ENCODE data around the gene SENP3.
A peak's percentile ranks its signal among the peaks of the same experiment; 100 is the strongest.

The SENP3 gene

DNA sequence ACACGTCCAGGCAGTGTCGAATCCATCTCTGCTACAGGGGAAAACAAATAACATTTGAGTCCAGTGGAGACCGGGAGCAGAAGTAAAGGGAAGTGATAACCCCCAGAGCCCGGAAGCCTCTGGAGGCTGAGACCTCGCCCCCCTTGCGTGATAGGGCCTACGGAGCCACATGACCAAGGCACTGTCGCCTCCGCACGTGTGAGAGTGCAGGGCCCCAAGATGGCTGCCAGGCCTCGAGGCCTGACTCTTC lies 10.5 kb downstream of the SENP3 start:
- FAIRE-seq, result peak; percentile 100
- no peak for DNase-seq (ENCODE audit: insufficient read length)
- TF ChIP-seq TAF1 (IDR thresholded peaks at IDR 0.05; ENCODE audit: borderline replicate concordance, low read depth, low read length) (peak; percentile 86), POLR2AphosphoS5 (IDR thresholded peaks at IDR 0.05; ENCODE audit: low read depth, low read length) (peak; percentile 70), POLR2A (IDR thresholded peaks at IDR 0.05; ENCODE audit: low read depth, low read length) (no peak; the same call in 1 of the 2 replicates)

- FAIRE-seq (no peak), DNase-seq (ENCODE audit: insufficient read length) (peak; percentile 98)
- peak; percentile 98 for TF ChIP-seq POLR2AphosphoS5 (IDR thresholded peaks at IDR 0.05; ENCODE audit: low read depth, low read length)
- peak; percentile 98 for TF ChIP-seq POLR2A (IDR thresholded peaks at IDR 0.05; ENCODE audit: low read depth, low read length)
- peak; percentile 72 for TF ChIP-seq TAF1 (IDR thresholded peaks at IDR 0.05; ENCODE audit: borderline replicate concordance, low read depth, low read length)
Observed at GRCh38 chr17:7572588-7573323, 11.0 kb downstream of the SENP3 start.

GRCh38 chr17:7573324-7574080 lies 11.8 kb downstream of the SENP3 start:
- FAIRE-seq (peak; percentile 98), DNase-seq (ENCODE audit: insufficient read length) (peak; percentile 91)
- TF ChIP-seq POLR2AphosphoS5 (IDR thresholded peaks at IDR 0.05; ENCODE audit: low read depth, low read length) (peak; percentile 85), POLR2A (IDR thresholded peaks at IDR 0.05; ENCODE audit: low read depth, low read length) (peak; percentile 76), TAF1 (IDR thresholded peaks at IDR 0.05; ENCODE audit: borderline replicate concordance, low read depth, low read length) (peak; percentile 57)

DNA sequence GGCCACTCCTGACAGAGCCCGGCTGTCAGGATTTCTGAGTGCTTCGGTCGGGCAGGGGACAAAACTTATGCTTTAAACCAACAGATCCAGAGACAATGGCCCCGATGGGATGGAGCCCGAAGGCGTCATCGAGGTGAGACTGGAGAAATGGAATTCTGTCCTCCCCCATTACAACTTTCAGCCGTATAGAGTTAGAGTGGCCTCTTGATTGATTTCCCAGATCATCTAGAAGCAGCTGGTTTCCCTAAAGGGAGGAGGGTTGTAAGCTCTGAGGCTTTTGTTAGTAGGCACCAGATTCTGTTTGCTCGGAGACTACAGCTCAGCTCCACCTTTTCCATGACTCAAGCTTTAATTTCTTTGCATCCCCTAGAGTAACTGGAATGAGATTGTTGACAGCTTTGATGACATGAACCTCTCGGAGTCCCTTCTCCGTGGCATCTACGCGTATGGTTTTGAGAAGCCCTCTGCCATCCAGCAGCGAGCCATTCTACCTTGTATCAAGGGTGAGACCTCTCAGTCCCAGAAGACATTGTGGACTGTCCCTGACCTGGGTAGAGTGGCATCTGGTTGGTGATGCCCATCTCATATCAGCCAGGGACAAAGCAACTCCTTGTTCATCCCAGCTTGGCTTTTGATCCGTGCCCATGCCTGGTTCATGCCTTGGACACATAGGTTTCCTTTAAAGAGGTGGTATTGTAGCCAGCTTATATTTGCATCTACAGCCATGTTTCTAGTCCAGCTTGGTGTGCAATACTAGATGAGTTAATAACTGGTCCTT lies 12.6 kb downstream of the SENP3 start:
- no peak for FAIRE-seq

DNA sequence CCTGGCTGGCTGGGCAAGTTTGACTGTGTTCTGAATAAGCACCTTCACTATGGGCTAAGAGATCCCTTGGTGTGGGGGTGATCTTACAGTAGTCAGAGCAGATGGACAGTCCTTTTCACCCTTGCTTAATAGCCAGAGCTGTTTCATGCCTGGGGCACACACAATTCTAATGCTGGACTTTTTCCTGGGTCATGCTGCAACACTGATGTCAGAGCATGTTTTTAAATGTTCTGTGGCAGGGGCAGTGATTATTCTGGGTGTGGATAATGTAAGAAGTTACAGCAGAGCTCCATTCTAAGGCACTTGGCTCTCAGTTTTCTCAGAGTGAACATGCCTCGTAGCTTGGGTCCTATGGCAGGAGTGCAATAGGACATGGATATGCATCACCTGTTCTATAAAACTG lies 13.8 kb downstream of the SENP3 start:
- DNase-seq (ENCODE audit: insufficient read length) (no peak), FAIRE-seq (no peak)
- TF ChIP-seq POLR2AphosphoS5 (IDR thresholded peaks at IDR 0.05; ENCODE audit: low read depth, low read length) (peak; percentile 54; the same call in 1 of the 2 replicates), POLR2A (IDR thresholded peaks at IDR 0.05; ENCODE audit: low read depth, low read length) (peak; percentile 50; the same call in 1 of the 2 replicates), TAF1 (IDR thresholded peaks at IDR 0.05; ENCODE audit: borderline replicate concordance, low read depth, low read length) (no peak)

More for the DNA sequence above, 12.6 kb downstream of the SENP3 start:
- DNase-seq (ENCODE audit: insufficient read length), result no peak
- TF ChIP-seq POLR2A (IDR thresholded peaks at IDR 0.05; ENCODE audit: low read depth, low read length), result peak; percentile 30
- peak; percentile 33; the same call in 1 of the 2 replicates for TF ChIP-seq POLR2AphosphoS5 (IDR thresholded peaks at IDR 0.05; ENCODE audit: low read depth, low read length)
- no peak for TF ChIP-seq TAF1 (IDR thresholded peaks at IDR 0.05; ENCODE audit: borderline replicate concordance, low read depth, low read length)

DNA sequence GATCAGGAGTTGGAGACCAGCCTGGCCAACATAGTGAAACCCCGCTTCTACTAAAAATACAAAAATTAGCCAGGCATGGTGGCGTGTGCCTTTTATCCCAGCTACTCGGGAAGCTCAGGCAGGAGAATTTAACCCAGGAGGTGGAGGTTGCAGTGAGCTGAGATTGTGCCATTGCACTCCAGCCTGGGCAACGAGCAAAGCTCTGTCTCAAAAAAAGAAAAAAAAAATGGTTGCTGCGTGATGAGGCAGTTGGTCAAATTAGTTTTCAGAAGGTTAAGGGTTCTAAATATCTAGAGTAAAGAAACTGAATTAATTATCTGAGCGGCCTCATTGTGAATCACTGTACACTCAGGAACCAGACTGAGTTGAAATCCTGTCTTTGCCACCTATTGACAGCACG lies 14.2 kb downstream of the SENP3 start:
- DNase-seq (ENCODE audit: insufficient read length) (no peak), FAIRE-seq (no peak)
- no peak for TF ChIP-seq POLR2A (IDR thresholded peaks at IDR 0.05; ENCODE audit: low read depth, low read length)
- no peak for TF ChIP-seq TAF1 (IDR thresholded peaks at IDR 0.05; ENCODE audit: borderline replicate concordance, low read depth, low read length)
- no peak for TF ChIP-seq POLR2AphosphoS5 (IDR thresholded peaks at IDR 0.05; ENCODE audit: low read depth, low read length)

- no peak for FAIRE-seq
- TF ChIP-seq POLR2AphosphoS5 (IDR thresholded peaks at IDR 0.05; ENCODE audit: low read depth, low read length) (peak; percentile 94), POLR2A (IDR thresholded peaks at IDR 0.05; ENCODE audit: low read depth, low read length) (peak; percentile 84), TAF1 (IDR thresholded peaks at IDR 0.05; ENCODE audit: borderline replicate concordance, low read depth, low read length) (no peak)
- DNase-seq (ENCODE audit: insufficient read length), result no peak
Observed at GRCh38 chr17:7576432-7576937, 14.8 kb downstream of the SENP3 start.

- TF ChIP-seq TAF1 (IDR thresholded peaks at IDR 0.05; ENCODE audit: borderline replicate concordance, low read depth, low read length) (no peak), POLR2A (IDR thresholded peaks at IDR 0.05; ENCODE audit: low read depth, low read length) (no peak), POLR2AphosphoS5 (IDR thresholded peaks at IDR 0.05; ENCODE audit: low read depth, low read length) (peak; percentile 31; the same call in 1 of the 2 replicates)
Observed at GRCh38 chr17:7577327-7578199, 15.8 kb downstream of the SENP3 start.

DNA sequence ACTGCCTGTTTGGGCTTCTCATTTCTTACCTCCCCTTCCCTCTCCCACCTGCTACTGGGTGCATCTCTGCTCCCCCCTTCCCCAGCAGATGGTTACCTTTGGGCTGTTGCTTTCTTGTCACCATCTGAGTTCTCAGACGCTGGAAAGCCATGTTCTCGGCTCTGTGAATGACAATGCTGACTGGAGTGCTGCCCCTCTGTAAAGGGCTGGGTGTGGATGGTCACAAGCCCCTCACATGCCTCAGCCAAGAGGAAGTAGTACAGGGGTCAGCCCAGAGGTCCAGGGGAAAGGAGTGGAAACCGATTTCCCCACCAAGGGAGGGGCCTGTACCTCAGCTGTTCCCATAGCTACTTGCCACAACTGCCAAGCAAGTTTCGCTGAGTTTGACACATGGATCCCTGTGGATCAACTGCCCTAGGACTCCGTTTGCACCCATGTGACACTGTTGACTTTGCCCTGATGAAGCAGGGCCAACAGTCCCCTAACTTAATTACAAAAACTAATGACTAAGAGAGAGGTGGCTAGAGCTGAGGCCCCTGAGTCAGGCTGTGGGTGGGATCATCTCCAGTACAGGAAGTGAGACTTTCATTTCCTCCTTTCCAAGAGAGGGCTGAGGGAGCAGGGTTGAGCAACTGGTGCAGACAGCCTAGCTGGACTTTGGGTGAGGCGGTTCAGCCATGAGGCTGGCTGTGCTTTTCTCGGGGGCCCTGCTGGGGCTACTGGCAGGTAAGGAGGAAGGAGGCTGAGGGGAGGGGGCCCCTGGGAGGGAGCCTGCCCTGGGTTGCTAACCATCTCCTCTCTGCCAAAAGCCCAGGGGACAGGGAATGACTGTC lies 17.5 kb downstream of the SENP3 start, which contains the start of gene CD68:
CD68 (plus strand) TSS at position 638 of the 833 bp plus-strand sequence; CDS start at position 678, 40 bp downstream.
- TF ChIP-seq TAF1 (IDR thresholded peaks at IDR 0.05; ENCODE audit: borderline replicate concordance, low read depth, low read length) (peak; percentile 84), POLR2A (IDR thresholded peaks at IDR 0.05; ENCODE audit: low read depth, low read length) (peak; percentile 99), POLR2AphosphoS5 (IDR thresholded peaks at IDR 0.05; ENCODE audit: low read depth, low read length) (peak; percentile 99)
- FAIRE-seq, result peak; percentile 50
- peak; percentile 68 for DNase-seq (ENCODE audit: insufficient read length)

More at GRCh38 chr17:7577327-7578199, 15.8 kb downstream of the SENP3 start:
- no peak for DNase-seq (ENCODE audit: insufficient read length)
- FAIRE-seq, result no peak

Data from GM12892 (cell line).